GM21717 (cell line): ENCODE measurements around the gene ZC3H13.

Source experiments
- ATAC-seq: cut with Tn5 transposase; IDR thresholded peaks from one replicate; pipeline ENCODE4 v1.9.1; 2021; ENCODE audit warnings: mild to moderate bottlenecking, moderate library complexity; ENCODE audit not compliant: unreplicated experiment

The ZC3H13 gene

GRCh38 chr13:45943120-45943519 is 109.4 kb downstream of the ZC3H13 start:
- no peak for ATAC-seq

GRCh38 chr13:45941261-45941660 is 111.3 kb downstream of the ZC3H13 start:
- no peak for ATAC-seq

- ATAC-seq, result no peak
Measured at GRCh38 chr13:45940061-45940460, 112.5 kb downstream of the ZC3H13 start.

GRCh38 chr13:45936621-45937020 is 115.9 kb downstream of the ZC3H13 start:
- ATAC-seq, result no peak

GRCh38 chr13:45934283-45934682 is 118.3 kb downstream of the ZC3H13 start:
- ATAC-seq, result no peak

GRCh38 chr13:45933203-45933908 is 119.2 kb downstream of the ZC3H13 start:
- no peak for ATAC-seq

GRCh38 chr13:45932676-45933075 is 119.9 kb downstream of the ZC3H13 start:
- ATAC-seq, result no peak

GRCh38 chr13:45932172-45932571 is 120.4 kb downstream of the ZC3H13 start:
- no peak for ATAC-seq

GRCh38 chr13:45931211-45931610 is 121.3 kb downstream of the ZC3H13 start:
- ATAC-seq, result no peak

GRCh38 chr13:45930177-45930576 is 122.4 kb downstream of the ZC3H13 start:
- ATAC-seq, result no peak

- ATAC-seq, result no peak
Measured at GRCh38 chr13:45928843-45929242, 123.7 kb downstream of the ZC3H13 start.

GRCh38 chr13:45928176-45928575 is 124.4 kb downstream of the ZC3H13 start:
- ATAC-seq, result no peak

- ATAC-seq, result no peak
Measured at GRCh38 chr13:45926741-45927140, 125.8 kb downstream of the ZC3H13 start.

- ATAC-seq, result no peak
Measured at GRCh38 chr13:45925151-45925550, 127.4 kb downstream of the ZC3H13 start.

GRCh38 chr13:45921162-45921736 is 131.3 kb downstream of the ZC3H13 start:
- ATAC-seq, result no peak

GRCh38 chr13:45918597-45918996 is 133.9 kb downstream of the ZC3H13 start:
- no peak for ATAC-seq

- ATAC-seq, result no peak
Measured at GRCh38 chr13:45917019-45917418, 135.5 kb downstream of the ZC3H13 start.

- no peak for ATAC-seq
Measured at GRCh38 chr13:45915686-45916439, 136.7 kb downstream of the ZC3H13 start.

- no peak for ATAC-seq
Measured at GRCh38 chr13:45909673-45910072, 142.9 kb downstream of the ZC3H13 start.

- no peak for ATAC-seq
Measured at GRCh38 chr13:45909089-45909488, 143.5 kb downstream of the ZC3H13 start.

- ATAC-seq, result no peak
Measured at GRCh38 chr13:45907503-45907902, 145.0 kb downstream of the ZC3H13 start.
